ENCODE data around the gene FAM181B. TPM values are rescaled to one million over a fixed set of nuclear protein-coding genes. Genes with fewer than 3 reads are reported as not detected.
A peak's percentile ranks its signal among the peaks of the same experiment; 100 is the strongest.

FAM181B gene
- polyA plus RNA-seq, 4 donors, result 0.22 to 5.4 (median 0.49) TPM; not detected in 1

DNA sequence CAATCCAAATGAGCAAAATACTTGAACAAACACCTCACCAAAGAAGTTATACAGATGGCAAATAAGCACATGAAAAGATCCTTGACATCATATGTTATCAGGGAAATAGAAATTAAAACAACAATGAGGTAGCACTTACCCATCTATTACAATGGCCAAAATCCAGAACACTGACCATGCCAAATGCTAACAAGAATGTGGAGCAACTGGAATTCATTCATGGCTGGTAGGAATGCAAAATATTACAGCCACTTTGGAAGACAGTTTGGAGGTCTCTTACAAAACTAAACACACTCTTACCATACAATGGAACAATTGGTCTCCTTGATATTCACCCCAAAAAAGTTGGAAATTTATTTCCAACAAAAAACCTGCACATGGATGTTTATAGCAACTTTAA lies 19.1 kb upstream of the FAM181B start:
- Histone ChIP-seq H3K27me3 (ENCODE audit: control insufficient read depth in 3 of 3, insufficient read depth in 3 of 3, low read length in 3 of 3) (no peaks in the 10 kb centered on the region), H3K36me3 (ENCODE audit: control insufficient read depth in 3 of 3, insufficient read depth in 2 of 3, low read depth in 1 of 3, low read length in 3 of 3) (no peaks in the 10 kb centered on the region), H3K9me3 (ENCODE audit: control insufficient read depth in 2 of 2, insufficient read depth in 1 of 2, low read depth in 1 of 2, low read length in 1 of 2) (no peaks in the 10 kb centered on the region), H3K27ac (ENCODE audit: low read depth in 1 of 3, low read length in 2 of 3) (no peak overlapping the region), H3K4me1 (ENCODE audit: control insufficient read depth in 3 of 3, insufficient read depth in 2 of 3, low read depth in 1 of 3, low read length in 2 of 3) (no peaks in the 10 kb centered on the region), H3K4me3 (ENCODE audit: low read depth in 1 of 3, low read length in 3 of 3) (no peak overlapping the region)
- DNase-seq, result no peak
- FAIRE-seq, result no peak

DNA sequence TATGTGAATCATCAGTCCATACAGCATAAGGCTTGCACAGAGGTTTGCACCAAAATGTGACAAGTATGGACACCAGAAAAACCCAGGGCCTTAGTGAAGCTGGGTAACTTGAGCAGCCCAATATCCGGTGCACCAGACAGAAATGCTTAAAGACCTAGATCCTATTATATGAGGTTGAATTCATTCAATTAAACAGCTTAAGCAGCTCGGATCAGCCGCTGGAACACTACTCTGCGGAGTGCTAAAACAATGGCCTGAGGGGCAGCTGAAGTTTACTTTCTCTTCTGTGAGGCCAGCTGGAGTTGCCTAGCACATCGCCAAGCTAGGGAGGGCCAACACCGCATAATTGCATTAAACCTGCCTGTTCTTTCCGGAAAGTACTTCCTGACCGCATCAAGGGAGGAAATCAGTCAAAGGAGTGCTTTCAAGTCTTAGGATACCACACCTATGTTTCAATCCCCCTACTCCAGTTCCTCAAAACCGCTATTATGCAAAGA lies 17.0 kb upstream of the FAM181B start:
- Histone ChIP-seq H3K36me3 (ENCODE audit: control insufficient read depth in 3 of 3, insufficient read depth in 2 of 3, low read depth in 1 of 3, low read length in 3 of 3) (no peaks in the 10 kb centered on the region), H3K4me3 (ENCODE audit: low read depth in 1 of 3, low read length in 3 of 3) (no peak overlapping the region), H3K27me3 (ENCODE audit: control insufficient read depth in 3 of 3, insufficient read depth in 3 of 3, low read length in 3 of 3) (no peaks in the 10 kb centered on the region), H3K27ac (ENCODE audit: low read depth in 1 of 3, low read length in 2 of 3) (no peak overlapping the region), H3K4me1 (ENCODE audit: control insufficient read depth in 3 of 3, insufficient read depth in 2 of 3, low read depth in 1 of 3, low read length in 2 of 3) (no peaks in the 10 kb centered on the region), H3K9me3 (ENCODE audit: control insufficient read depth in 2 of 2, insufficient read depth in 1 of 2, low read depth in 1 of 2, low read length in 1 of 2) (no peaks in the 10 kb centered on the region)
- DNase-seq (no peak), FAIRE-seq (no peak)
- 38 to 80% (median 64%) methylated on average over 9 of the region's 9 CpGs for WGBS, 3 donors

DNA sequence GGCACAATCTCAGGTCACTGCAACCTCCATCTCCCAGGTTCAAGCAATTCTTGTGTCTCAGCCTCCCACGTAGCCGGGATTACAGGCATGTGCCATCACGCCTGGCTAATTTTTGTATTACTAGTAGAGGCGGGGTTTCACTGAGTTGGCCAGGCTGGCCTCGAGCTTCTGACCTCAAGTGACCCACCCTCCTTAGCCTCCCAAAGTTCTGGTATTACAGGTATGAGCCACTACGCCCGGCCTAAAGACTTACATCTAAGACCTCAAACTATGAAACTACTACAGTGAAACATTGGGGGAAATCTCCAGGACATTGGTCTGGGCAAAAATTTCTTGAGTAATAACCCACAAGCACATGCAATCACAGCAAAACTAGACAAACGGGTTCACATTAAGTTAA lies 13.8 kb upstream of the FAM181B start:
- Histone ChIP-seq H3K4me3 (ENCODE audit: low read depth in 1 of 3, low read length in 3 of 3) (no peak overlapping the region), H3K27me3 (ENCODE audit: control insufficient read depth in 3 of 3, insufficient read depth in 3 of 3, low read length in 3 of 3) (no peaks in the 10 kb centered on the region), H3K4me1 (ENCODE audit: control insufficient read depth in 3 of 3, insufficient read depth in 2 of 3, low read depth in 1 of 3, low read length in 2 of 3) (no peaks in the 10 kb centered on the region), H3K27ac (ENCODE audit: low read depth in 1 of 3, low read length in 2 of 3) (no peak overlapping the region), H3K36me3 (ENCODE audit: control insufficient read depth in 3 of 3, insufficient read depth in 2 of 3, low read depth in 1 of 3, low read length in 3 of 3) (no peaks in the 10 kb centered on the region), H3K9me3 (ENCODE audit: control insufficient read depth in 2 of 2, insufficient read depth in 1 of 2, low read depth in 1 of 2, low read length in 1 of 2) (no peaks in the 10 kb centered on the region)
- no peak for FAIRE-seq
- WGBS, 3 donors, result 77 to 88% (median 82%) methylated on average over 8 of the region's 8 CpGs
- no peak for DNase-seq

DNA sequence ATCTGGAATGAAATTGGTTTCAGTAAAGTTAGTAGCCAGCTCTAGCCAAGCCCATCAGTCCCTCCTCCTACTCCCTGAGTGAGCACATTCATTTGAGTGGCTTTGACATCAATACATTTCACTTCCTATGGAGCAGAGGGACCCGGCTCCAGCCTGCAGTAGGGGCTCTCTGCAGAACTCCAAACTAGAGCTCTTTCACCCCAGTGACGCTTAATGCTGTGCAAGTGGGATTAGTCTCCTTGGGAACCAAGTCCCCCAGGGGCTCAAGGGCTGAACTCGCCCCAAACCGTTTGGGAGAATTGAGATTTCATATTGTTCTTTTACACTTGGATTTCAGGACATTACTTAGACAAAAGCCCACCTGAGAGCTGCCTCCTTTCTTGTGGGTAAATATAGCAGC lies 4.4 kb upstream of the FAM181B start:
- DNase-seq, result no peak
- H3K9me3 ChIP-seq (ENCODE audit: control insufficient read depth in 2 of 2, insufficient read depth in 1 of 2, low read depth in 1 of 2, low read length in 1 of 2), result no peaks in the 10 kb centered on the region
- no peak overlapping the region for H3K4me3 ChIP-seq (ENCODE audit: low read depth in 1 of 3, low read length in 3 of 3)
- WGBS, 3 donors, result 44 to 72% (median 67%) methylated on average over 4 of the region's 4 CpGs
- no peak for FAIRE-seq
- peaks cover 4 to 20% (median 5%) of the 10 kb centered on the region in 3 donors for H3K27me3 ChIP-seq (ENCODE audit: control insufficient read depth in 3 of 3, insufficient read depth in 3 of 3, low read length in 3 of 3)
- peaks cover 0 to 3% (median 0%) of the 10 kb centered on the region in 3 donors for H3K4me1 ChIP-seq (ENCODE audit: control insufficient read depth in 3 of 3, insufficient read depth in 2 of 3, low read depth in 1 of 3, low read length in 2 of 3)
- H3K27ac ChIP-seq (ENCODE audit: low read depth in 1 of 3, low read length in 2 of 3), result no peak overlapping the region
- H3K36me3 ChIP-seq (ENCODE audit: control insufficient read depth in 3 of 3, insufficient read depth in 2 of 3, low read depth in 1 of 3, low read length in 3 of 3), result no peaks in the 10 kb centered on the region

DNA sequence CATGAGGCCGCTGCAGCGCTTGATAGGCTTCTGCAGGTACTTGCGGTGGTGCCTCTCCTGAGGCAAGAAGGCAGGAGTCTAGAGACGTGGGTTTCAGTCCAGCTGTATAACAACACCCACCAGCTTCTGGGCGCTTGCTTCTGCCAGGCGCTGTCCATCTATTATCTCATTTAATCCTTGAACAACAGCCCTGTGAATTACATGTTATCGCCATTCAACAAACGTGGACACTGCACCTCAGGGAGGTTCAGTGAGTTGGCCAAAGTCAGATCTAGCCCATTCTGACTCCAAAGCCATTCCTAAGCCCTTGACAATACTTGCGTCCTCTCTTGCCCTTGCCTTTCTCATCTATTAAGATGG lies 436 bp upstream of the FAM181B start:
- H3K27ac ChIP-seq (ENCODE audit: low read depth in 1 of 3, low read length in 2 of 3), result no peak overlapping the region
- H3K9me3 ChIP-seq (ENCODE audit: control insufficient read depth in 2 of 2, insufficient read depth in 1 of 2, low read depth in 1 of 2, low read length in 1 of 2), result no peaks in the 10 kb centered on the region
- DNase-seq (no peak), FAIRE-seq (no peak)
- H3K27me3 ChIP-seq (ENCODE audit: control insufficient read depth in 3 of 3, insufficient read depth in 3 of 3, low read length in 3 of 3), result peaks cover 6 to 50% (median 18%) of the 10 kb centered on the region in 3 donors
- WGBS, 3 donors, result 48 to 52% (median 49%) methylated on average over 7 to 9 of the region's 9 CpGs
- H3K36me3 ChIP-seq (ENCODE audit: control insufficient read depth in 3 of 3, insufficient read depth in 2 of 3, low read depth in 1 of 3, low read length in 3 of 3), result no peaks in the 10 kb centered on the region
- peak overlapping the region in 2 of 3 donors; percentile 55 to 67 for H3K4me3 ChIP-seq (ENCODE audit: low read depth in 1 of 3, low read length in 3 of 3)
- peaks cover 3 to 4% (median 3%) of the 10 kb centered on the region in 3 donors for H3K4me1 ChIP-seq (ENCODE audit: control insufficient read depth in 3 of 3, insufficient read depth in 2 of 3, low read depth in 1 of 3, low read length in 2 of 3)

DNA sequence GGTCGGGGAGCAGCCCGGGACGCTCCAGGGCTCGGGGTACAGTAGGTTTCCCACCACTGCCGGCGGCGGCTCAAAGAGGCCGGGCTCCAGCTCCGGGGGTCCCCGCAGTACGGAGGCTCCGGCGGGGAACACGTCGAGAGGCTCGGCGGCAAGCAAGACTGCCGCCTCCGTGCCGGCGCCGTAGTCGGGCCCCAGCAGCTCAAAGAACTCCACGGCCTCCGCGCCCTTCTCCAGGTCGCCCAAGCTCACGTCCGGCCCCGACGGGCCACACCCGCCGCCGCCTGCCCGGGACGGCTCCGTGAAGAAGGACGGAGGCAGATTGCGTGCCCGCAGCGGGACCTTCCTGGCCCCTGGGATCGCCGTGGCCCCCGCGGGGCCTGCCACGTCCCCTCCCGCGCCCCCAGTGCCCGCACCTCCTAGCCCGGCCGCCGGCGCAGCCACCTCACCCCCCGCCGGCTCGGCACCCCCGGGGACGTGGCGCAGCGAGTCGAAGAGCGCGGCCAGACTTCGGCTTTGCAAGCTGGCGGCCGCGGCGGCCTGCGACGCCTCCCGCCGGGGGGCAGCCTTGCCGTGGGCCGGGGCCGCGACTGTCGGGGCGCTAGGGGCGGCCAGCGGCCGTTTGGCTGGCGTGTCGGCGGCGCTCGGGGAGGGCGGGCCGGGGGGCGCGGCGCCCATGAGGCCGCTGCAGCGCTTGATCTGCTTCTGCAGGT lies 775 bp downstream of the FAM181B start:
- Histone ChIP-seq H3K36me3 (ENCODE audit: control insufficient read depth in 3 of 3, insufficient read depth in 2 of 3, low read depth in 1 of 3, low read length in 3 of 3) (no peaks in the 10 kb centered on the region), H3K4me3 (ENCODE audit: low read depth in 1 of 3, low read length in 3 of 3) (peak overlapping the region; percentile 17 to 67 (median 55)), H3K9me3 (ENCODE audit: control insufficient read depth in 2 of 2, insufficient read depth in 1 of 2, low read depth in 1 of 2, low read length in 1 of 2) (no peaks in the 10 kb centered on the region), H3K27ac (ENCODE audit: low read depth in 1 of 3, low read length in 2 of 3) (peak overlapping the region in 1 of 3 donors; percentile 42), H3K27me3 (ENCODE audit: control insufficient read depth in 3 of 3, insufficient read depth in 3 of 3, low read length in 3 of 3) (peaks cover 6 to 51% (median 18%) of the 10 kb centered on the region in 3 donors), H3K4me1 (ENCODE audit: control insufficient read depth in 3 of 3, insufficient read depth in 2 of 3, low read depth in 1 of 3, low read length in 2 of 3) (peaks cover 3 to 4% (median 3%) of the 10 kb centered on the region in 3 donors)
- WGBS, 3 donors, result 2% methylated on average over 61 to 93 of the region's 93 CpGs
- DNase-seq (peak; percentile 35 to 59), FAIRE-seq (no peak)

DNA sequence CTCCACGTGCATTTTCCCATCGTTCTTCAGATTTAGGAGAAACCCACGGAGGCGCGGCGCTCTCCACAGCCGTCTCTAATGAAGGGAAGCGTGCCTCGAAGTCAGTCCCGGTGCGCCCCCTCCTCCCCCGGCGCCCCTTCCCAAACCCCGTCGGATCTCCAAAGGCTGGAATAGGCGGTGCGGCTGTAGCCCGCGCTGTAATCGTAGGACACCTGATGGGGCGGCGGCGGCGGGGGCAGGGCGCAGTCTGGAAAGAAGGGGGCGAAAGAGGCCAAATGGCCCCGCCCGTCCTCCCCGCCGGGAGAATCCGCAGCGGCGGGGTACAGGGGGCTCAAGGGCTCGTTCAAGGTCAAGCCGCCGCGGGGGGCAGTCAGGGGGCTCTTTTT lies 1.3 kb downstream of the FAM181B start:
- 7 to 11% (median 10%) methylated on average over 30 to 37 of the region's 37 CpGs for WGBS, 3 donors
- H3K9me3 ChIP-seq (ENCODE audit: control insufficient read depth in 2 of 2, insufficient read depth in 1 of 2, low read depth in 1 of 2, low read length in 1 of 2), result no peaks in the 10 kb centered on the region
- H3K4me1 ChIP-seq (ENCODE audit: control insufficient read depth in 3 of 3, insufficient read depth in 2 of 3, low read depth in 1 of 3, low read length in 2 of 3), result peaks cover 3 to 4% (median 3%) of the 10 kb centered on the region in 3 donors
- peak overlapping the region in 1 of 3 donors; percentile 23 for H3K27ac ChIP-seq (ENCODE audit: low read depth in 1 of 3, low read length in 2 of 3)
- no peak for FAIRE-seq
- H3K4me3 ChIP-seq (ENCODE audit: low read depth in 1 of 3, low read length in 3 of 3), result peak overlapping the region; percentile 17 to 67 (median 39)
- DNase-seq, result no peak
- peaks cover 6 to 49% (median 18%) of the 10 kb centered on the region in 3 donors for H3K27me3 ChIP-seq (ENCODE audit: control insufficient read depth in 3 of 3, insufficient read depth in 3 of 3, low read length in 3 of 3)
- no peaks in the 10 kb centered on the region for H3K36me3 ChIP-seq (ENCODE audit: control insufficient read depth in 3 of 3, insufficient read depth in 2 of 3, low read depth in 1 of 3, low read length in 3 of 3)

DNA sequence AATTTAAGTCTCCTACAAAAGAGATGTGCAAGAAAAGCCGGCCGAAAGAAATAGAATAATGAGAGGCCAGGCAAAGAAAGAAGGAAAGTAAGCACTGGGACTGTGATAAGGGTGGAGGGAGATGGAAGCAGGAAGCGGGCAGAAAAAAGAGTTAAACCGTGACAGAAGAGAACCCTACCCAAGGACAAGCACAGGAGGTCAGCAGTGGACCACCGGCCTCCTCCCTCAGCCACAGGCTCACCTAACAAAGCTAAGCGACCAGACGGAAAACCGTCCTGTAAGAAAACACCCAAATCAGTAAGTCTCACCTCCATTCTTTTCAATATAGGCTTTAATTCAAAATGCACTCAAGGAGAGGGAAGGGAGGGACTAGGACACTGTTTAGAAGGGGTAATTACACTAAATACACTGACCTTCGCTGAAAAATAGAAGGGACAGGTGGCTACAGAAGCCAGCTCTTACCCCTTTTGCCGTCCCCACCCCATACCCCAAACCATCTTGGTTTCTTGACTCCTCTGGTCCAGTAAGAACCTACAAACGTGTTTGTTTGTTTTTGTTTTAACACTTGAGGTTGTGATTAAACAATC lies 1.9 kb downstream of the FAM181B start:
- H3K27ac ChIP-seq (ENCODE audit: low read depth in 1 of 3, low read length in 2 of 3), result no peak overlapping the region
- no peaks in the 10 kb centered on the region for H3K9me3 ChIP-seq (ENCODE audit: control insufficient read depth in 2 of 2, insufficient read depth in 1 of 2, low read depth in 1 of 2, low read length in 1 of 2)
- FAIRE-seq, result no peak
- no peaks in the 10 kb centered on the region for H3K36me3 ChIP-seq (ENCODE audit: control insufficient read depth in 3 of 3, insufficient read depth in 2 of 3, low read depth in 1 of 3, low read length in 3 of 3)
- peaks cover 3 to 4% (median 3%) of the 10 kb centered on the region in 3 donors for H3K4me1 ChIP-seq (ENCODE audit: control insufficient read depth in 3 of 3, insufficient read depth in 2 of 3, low read depth in 1 of 3, low read length in 2 of 3)
- peak overlapping the region in 1 of 3 donors; percentile 39 for H3K4me3 ChIP-seq (ENCODE audit: low read depth in 1 of 3, low read length in 3 of 3)
- H3K27me3 ChIP-seq (ENCODE audit: control insufficient read depth in 3 of 3, insufficient read depth in 3 of 3, low read length in 3 of 3), result peaks cover 6 to 49% (median 18%) of the 10 kb centered on the region in 3 donors
- 27 to 48% (median 28%) methylated on average over 11 of the region's 11 CpGs for WGBS, 3 donors
- no peak for DNase-seq
